HS-5 (cell line): Measurements from ENCODE around the gene TTC28.

Experiments used
- DNase-seq: peaks from one replicate; pipeline ENCODE4 v3.0.0-alpha.2; 2012; ENCODE audit warnings: low read depth

TTC28 gene

DNA sequence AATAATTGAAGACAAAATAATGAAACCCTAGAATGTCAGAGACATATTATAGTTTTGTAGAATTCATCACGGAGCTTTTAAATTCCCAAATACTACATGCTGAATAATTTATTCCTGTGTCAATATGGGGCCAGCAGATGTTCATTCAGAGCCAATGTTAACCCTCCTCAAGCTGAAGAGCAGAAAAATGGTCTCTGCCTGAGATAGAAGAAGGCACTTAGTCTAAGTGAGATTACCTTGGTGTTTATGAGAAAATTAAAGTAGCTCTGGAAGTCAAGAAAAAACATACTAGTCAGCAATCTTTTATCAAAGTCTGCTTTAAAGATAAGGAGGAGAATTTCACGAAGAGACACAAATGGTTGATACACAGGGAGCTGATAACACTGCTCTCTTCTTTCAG, 328.2 kb downstream of the TTC28 start:
- DNase-seq, result no peak

DNA sequence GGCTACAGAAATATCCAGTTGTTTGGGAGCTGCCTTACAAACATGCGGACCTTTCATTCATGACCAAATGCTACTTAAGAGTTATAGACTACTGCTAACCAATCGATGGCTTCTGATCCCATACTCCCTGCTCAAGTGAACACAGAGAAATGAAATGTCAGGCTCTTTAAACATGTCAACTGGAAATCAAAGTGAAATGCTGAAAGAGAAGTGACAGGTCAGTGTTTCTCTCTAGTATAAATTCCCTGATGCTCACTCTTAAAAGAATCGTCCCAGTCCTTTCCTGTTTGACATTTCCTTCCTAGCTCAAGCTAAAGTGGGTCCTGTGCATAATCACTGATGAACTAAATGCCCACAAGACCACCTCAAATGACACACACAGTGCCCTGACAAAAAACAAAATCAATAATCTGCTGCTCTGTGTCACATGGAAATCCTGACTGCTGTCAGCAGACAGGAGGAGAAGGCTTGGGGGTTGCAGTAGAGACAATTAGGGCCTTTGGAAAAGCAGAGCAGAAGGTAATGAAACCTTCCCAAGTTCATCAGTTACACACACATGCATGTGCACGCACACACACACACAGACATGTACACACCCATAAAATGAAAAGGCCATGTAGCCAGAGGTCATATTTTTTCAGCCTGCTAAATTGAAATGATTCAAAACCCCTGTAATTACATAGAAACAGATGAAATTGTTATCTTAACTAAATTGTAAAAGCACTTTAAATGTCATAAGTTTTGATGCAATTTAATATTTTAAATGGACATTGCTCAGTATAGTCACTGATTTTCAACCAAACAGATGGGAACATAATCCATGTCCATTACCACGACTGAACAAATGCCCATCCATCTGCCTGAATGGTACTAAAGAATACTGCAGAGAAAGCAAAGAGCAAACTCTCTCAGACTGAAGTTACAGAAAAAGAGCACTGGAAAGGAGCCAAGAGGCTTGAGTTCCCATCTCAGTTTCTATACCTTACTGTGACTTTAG, 330.7 kb downstream of the TTC28 start:
- no peak for DNase-seq

DNA sequence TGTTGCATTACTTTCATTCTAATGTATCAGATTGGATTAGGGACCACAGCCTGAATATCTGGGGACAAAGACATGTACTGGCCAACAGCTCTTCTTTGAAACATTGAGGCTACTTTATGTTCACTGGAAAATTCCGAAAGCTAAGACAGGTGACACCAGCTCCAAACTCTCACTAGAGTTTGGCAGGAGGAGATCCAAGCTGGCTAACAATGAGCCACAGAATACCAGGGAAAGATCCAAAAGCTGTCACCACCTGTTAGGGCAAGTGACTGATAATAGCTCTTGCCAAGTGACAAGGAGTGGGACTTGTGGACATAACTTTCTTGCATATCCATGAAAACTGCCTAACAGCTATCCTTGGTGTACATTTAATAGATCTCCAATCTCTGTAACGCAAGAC, 333.3 kb downstream of the TTC28 start:
- DNase-seq, result no peak

DNA sequence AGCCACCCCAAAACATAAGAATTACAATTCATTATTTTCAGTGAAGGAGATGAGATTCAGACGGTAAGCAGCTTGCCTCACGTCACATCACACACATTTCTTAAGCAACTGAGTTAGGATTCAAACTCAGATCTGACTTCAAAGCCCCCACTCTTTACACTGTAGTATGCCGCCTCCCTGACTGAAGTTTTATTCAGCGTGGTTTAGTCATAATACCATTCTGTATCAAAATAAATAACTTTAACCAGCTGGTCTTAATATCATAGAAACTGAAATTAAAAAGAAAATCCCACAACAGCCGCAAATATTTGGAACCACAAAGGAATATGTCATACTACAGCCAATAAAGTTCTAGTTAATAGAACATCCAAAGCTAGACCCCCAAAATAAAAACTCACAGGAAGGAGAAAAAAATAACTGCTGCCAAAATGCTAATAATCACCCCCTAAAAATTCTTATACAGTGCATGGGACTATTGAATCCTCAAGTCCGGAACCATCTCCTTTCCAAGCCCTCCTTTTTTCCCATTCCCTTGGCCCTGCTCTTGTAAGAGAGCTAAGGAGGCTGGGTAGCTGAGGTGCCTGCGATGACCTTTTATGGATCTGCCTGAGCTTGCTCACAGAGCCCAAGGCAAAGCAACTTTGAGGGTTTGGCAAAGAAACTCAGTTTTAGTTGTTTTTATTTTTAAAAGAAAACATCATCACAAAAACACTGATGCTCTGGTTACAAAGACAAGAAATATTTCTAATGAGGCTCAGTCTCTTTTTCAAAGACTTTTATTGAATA, 334.5 kb downstream of the TTC28 start:
- DNase-seq, result no peak

DNA sequence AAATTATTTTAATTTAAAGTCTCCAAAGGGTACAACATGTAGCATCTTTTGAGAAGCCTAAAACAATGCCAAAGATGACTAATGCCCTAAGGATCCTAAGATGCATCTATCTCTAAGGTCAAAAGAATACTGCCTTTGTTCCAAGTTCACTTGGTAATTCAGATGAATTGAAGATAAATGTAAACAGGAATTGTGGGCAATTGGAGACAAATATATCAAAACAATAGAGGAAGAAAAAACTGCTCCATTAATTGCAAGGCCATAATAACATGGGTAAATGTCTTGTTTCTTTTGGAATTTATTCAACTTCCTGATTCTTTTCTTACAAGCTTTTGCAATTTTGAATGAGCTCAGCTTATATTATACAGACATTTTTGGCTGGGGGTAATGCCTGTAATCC, 338.6 kb downstream of the TTC28 start:
- peak; percentile 25 for DNase-seq

DNA sequence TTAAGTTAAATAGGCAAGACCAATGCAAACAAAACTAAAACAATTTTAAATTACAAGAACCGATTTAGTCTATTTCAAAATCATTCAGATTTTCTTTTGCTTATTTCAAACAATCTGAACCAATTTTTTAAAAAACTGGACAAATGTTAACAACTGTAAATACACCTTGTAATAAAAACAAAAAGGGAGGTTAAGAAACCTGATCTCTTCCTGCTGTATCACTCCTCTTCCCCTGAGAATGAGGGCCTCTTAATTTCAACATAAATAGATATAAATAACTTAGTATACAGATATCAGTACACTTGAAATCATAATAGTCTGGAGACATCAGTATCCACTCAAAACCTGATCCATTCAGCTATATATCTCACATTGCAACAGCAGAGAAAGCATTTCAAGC, 346.6 kb downstream of the TTC28 start:
- no peak for DNase-seq

DNA sequence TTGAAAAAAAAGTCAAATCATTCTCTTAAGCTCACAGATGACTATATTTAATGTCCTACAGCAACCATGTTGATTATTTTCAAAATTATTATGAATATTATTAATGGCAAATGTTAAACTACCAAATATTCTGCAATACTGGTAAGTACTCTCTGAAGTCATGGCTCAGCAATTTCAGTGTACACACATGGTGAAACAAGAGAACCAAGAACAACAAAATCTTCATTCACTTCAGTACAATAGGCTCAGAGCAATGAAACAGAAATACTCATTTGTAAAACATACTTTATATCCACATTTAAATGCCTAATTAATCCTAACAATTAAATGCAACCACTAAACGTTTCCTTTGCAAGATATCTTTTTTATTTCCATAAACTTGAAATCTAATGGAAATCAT, 347.2 kb downstream of the TTC28 start:
- DNase-seq, result no peak

DNA sequence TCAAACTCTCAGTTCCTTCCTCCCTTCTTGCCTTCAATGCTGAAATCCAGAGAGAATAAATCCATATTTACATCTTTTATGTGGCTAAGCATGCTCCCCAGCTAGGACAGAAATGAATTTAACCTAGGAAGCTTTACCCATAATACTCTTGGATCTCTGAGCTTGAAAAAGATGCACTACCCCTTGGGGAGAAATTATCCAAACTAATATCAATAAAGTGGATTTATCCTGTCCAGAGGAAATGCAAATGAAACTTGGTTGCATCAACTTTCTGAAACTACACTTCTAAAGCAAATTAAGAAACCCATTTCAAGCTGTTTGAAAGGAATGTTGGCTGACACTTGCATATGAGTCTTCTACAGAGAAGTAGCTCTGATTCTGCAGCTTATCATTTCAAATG, 347.9 kb downstream of the TTC28 start:
- no peak for DNase-seq

DNA sequence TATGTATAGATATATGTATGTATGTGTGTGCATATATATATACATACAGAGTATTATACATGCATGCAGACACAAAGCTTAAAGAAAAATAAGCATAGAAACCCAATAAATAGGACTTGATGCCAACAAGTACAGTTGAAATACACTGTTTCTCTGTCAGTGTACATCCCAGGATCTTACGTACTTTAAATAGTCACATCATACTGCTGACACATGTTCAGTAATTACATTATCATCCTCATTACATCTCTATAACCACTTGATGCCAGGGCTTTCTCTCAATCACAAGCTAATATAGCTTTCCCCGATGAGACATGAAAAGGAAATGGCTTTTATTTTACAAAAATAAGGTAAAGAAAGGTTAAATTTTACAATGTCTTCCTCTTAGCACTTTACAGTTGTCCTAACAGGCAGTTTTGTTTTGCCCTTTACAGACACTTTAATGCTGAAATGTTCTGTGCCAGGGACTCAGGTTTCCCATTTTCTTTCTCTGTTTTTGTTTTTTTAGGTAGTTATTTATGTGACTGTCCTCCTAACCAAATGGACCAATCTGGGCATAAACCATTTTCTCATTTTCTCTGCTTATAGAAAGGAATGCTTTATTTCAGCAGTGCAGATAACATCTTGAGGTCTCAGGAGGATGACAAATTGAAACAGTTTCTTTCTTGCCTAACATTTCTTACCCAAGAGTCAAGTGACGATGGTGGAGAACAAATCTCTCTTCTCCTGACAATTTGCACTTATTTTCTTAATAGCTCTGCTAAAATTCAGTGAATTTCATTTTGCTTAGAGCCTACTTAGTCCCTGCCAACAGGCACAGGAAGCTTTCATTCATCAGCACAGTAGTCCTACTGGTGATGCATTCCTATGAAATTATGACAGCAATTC, 350.2 kb downstream of the TTC28 start:
- no peak for DNase-seq

DNA sequence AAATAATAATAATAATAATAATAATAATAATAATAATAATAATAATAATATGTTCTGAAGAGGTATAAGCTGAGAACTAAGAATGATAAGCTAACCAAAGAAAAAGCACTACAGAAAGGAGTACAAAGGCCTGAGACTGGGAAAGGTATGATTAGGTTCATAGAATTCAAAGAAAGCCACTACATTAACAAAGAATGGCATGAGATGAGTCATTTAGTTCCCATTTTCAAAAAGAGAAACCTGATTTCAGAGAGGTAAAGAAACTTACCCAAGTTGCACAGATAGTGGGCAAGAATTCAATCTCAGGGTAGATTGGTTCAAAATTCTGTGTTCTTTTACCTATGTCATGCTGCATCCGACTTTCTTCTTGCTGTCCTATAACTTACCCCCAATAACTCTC, 350.9 kb downstream of the TTC28 start:
- no peak for DNase-seq

DNA sequence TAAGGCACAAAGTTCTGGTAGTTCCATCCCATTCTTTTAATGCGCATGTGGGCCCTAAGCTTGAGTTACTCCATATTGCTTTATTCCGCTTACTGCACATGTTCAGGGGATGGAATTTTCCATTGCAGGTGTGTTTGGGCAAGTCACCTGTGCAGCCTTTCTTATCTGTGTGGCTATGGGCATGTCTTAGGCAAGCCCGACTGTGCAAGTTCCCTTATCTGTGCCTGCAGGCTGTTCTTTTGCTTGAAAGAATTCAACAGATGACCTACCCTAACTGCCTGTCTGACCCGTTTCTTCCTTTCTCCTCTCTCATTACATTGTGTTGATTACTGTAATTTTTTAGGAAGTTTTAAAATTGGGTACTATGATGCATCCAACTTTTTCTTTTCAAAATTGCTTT, 363.6 kb downstream of the TTC28 start:
- no peak for DNase-seq

DNA sequence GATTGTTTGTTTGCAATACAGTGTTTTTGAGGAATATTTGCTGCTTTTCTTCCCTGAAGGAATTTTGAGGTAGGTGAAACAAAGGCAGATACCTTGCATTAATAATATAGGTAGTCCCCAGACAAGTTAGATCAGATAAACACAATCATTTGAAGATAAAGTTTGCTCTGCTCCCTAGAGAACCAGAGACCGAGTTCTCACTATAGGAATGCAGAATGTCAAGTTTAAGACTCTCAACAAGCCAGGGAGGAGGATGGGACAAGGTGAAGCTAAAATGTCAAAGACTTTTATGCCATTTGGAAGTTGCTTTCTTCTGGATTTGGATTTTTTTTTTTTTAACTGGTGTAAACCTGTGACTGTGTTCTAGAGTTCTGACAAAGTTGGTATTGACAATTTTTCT, 364.7 kb downstream of the TTC28 start:
- no peak for DNase-seq

DNA sequence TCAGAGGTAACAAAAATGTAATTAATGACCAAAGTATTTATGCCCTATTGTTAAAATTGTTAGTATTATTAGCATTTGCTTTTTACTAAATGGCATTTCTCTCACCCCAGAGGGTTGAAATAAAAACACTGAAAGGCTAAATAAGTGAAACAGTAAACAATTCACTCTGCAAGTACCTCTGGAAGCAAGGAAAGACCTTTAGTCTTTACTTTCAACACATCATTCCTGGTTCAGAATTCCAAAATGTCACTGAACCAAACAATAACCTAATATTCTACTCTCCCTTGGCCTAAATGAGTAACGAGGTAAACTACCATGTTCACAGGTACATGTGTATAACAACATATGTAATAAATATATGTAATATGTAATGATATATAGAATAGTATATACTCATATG, 369.3 kb downstream of the TTC28 start:
- no peak for DNase-seq

DNA sequence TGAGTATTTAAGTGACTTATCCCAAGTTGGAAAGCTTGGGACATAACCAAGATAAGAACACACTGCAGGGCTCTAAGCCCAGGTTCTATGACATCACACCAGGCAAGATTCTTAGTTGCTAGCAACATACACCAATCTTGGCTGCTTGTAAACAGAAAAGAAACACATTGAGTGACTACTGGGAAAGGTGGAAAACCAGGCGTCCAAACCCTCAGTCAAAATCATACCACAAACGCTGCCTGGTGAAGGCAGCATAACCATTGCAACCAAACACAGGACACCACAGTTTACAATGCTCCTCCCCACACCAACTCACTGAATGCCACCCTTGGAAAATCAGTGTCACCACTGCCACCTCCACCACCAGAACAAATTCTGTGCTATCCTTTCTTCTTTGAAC, 379.9 kb downstream of the TTC28 start:
- DNase-seq, result no peak

DNA sequence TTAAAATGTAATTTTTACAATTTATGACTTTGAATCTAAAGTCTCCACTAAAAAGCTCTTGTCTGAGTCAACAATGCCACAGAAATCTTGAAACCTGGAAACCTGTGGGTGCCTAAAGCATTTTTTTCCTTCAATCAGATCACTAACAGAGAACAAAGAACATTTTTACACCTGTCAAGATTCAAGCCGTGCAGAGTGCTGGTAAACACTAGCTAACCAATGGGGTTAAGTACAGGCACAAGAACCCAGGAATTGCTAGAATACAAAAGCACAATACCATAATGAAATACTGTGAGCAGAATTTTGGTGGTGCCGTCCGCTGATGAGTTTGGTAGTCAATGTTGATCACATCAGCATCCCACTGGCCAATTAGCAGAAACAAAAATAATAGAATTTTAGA, 380.3 kb downstream of the TTC28 start:
- no peak for DNase-seq

DNA sequence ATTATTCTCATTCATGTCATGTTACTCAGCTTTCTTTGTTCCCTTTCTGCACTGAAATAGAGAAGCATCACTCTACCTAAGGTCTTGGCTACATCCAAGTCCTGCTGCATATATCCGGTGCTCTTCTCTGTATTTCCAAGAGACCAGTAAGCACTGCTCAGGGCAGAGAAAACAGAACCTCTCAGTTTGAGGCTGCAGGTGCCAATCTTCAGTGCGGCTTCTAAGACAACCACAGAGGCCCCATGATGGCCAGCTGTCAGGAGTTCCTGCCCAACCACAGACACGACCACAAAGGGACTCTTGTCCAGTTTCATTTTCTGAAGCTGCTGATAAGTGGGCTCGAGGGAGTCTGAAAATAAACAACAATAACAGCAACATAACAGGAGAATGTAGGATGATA, 382.1 kb downstream of the TTC28 start:
- DNase-seq, result no peak

DNA sequence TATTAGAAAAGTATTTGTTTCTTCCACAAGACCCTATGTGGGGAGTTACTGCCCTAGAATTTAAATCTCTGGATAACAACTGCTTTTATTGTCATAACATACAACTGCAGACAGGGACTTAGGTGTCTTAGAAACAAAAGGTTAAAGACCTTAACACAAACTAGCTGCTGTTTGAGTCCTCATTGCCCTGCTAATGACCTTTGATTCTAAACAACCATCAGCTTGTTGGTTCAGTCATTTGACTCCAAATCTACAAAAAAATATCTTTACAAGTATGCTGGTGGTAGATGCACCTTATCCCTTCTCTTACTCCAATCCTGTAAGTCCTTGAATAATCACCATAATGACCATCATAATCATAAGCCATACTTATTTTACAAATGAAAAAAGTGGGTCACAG, 383.2 kb downstream of the TTC28 start:
- DNase-seq, result no peak

DNA sequence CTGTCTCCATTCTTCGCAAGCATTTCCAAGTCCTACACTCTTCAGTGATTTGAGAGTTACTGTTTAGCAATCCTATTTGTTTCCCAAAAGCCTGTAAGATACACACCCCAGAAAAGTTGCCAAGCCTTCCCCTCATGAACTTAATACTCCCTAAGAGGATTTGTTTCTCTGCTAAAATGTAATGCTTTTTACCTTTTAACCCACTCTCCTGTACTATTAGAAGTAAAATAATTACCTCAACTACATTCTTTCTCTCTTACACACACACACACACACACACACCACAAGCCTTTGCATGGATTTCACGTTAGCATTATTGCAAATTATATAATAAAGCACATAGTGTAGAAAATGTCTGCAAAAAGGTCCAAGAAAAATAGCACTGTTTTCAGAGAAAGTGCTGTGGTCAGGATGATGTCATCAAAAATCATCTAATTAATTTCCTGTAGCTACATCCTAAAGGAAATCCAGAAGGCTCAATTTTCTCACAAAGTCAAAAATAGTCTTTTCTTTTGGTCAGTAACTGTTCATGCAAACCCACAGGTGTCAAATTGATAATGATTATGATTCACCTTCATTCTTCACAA, 396.5 kb downstream of the TTC28 start:
- no peak for DNase-seq

DNA sequence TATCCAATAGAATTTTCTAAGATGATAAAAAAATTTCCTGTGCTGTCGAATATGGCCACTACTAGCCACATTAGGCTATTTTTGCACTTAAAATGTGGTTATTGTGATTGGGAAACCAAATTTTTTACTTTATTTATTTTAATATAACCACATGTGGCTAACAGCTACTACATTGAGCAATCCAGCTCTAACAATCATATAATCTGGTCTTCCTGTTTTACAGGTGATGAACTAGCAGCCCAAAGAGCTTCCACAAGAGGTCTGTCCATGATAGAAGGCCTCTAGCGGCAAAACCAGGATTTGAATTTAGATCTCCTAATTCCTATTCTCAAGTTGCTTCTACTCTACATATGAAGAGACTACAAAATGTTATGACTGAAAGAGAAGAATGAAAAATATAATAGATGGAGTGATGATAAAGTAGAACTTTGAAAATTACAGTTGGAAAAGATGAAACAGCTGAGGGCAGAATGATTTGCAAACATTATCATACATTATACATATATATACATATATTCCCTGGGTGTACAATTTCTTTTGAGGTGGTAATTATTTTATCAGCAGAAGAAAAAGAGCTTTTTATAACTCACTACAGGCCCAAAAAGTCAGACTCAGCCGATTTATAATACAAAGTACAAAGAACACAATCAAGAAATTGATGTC, 397.1 kb downstream of the TTC28 start:
- no peak for DNase-seq

DNA sequence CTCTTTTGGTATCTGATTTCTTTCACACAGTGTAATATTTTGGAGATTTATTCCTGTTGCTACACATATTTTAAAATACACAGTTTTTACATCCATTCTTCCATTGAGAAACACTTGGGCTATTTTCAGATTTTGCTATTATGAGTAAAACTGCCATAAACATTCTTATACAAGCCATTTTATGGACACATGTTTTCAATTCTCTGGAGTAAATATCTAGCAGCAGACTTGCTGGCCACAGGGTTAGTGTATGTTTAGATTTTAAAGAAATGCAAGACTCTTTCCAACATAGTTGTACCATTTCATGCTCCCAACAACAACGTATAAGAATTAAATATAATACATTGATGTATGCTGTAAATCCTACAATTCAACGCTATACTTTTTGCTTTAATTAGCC, 399.8 kb downstream of the TTC28 start:
- DNase-seq, result no peak

DNA sequence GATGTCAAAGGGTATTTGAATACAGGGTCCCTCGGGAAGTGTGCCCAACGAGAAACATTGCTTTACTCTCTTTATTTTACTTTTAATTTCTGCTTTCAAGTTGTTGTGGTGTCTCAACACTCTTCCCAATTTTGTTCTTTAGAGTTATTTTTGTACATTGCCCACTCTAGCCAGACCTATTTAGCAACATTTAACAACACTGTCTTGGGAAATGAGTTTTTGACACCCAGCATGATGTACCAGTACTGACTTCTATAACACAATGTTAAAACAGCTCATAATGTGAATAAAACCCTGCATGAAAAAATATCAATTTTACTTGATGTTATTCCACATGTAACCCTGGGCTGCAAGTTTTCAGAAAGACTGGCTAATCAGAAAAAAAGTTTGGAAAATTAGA, 410.4 kb downstream of the TTC28 start:
- no peak for DNase-seq
